Cardiac septum (tissue), 1 donor: ENCODE measurements around the gene GCK. TPM values are rescaled to one million over a fixed set of nuclear protein-coding genes. Genes with fewer than 3 reads are reported as not detected.

ENCODE experiments used
- DNase-seq: peaks from one replicate; pipeline ENCODE4 v3.0.0-alpha.2; 2020; ENCODE audit warnings: low spot score
- intact Hi-C: fragments of 100-400 bp; cut with DNase I; formaldehyde crosslinking; loops from one replicate; pipeline ENCODE4 v1.14.0; 2022
- total RNA-seq: library from RNA; stranded (reverse); fragmentation: NEBNext Ultra II Directional; extraction: Animal tissue kit (Norgen Biotek cat#: 25700); gene quantifications from one replicate; pipeline ENCODE4 v1.2.1, GENCODE V29; 2021
- donor health status: DM: no; HTN: no; CAD: no.

Gene GCK
- total RNA-seq, 1 donor from 2014 or later: 3.7 TPM

DNA sequence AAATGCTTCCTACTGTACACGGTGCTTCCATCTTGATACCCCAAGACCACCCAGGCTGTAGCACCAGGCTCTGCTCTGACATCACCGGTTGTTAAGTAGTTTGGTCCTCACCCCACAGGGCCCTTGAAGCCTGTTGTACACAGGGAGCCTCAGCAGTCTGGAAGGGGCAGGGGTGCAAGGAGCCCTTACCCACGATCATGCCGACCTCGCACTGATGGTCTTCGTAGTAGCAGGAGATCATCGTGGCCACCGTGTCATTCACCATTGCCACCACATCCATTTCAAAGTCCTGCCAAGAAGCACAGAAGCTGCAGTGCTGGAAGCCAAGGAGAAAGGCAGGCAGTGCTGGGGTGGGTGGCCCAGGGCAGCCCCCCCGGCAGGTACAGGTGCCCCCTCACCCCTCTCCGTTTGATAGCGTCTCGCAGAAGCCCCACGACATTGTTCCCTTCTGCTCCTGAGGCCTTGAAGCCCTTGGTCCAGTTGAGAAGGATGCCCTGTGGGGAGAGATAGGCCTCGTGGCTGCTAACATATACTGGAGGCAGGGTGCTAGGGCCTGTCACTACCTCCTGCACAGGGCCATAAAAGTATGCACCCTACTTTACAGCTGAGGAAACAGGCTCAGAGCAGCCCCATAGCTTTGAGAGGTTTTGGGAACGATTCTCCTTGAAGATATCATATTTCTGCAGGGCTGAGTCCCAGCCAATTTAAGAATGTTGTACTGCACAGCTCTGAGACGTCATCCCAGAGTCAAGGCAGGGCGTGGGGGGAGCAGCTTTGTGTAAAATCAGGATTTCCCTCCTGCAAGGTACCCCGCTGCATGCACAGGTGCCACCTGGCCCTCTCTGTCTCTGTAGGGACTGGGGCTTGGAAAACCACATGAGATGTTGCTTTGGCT is 39.4 kb downstream of the GCK start:
- peak; percentile 60 for DNase-seq
- intact Hi-C loops: no loop called here

DNA sequence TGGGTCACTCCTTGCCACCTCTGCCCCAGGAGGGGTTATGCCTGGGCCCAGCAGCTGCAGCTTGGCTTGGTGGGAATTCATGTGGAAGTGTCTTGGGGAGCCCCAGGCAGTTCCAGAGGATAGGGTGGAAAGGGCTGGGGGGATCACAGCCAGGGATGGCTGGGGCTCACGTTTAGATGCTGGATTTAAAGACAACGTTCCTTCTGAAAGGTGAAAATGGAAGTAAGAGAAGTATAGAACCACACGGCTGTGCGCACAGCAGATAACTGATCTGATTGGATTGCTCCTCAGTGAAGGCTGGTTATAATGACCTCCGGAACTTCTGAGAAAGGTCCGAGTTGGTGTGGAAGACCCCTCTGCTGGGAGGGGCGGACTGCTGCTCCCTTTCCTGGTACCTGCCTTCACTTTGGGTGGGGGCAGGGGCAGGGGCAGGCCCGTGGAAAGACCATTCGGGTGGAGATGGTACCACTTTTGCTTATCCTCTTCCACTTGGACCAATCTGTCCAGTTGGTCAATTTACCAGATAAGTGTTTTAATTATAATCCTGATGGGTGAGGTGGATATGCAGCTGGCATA is 40.2 kb downstream of the GCK start:
- intact Hi-C loops: no loop called here
- DNase-seq: peak; percentile 63

DNA sequence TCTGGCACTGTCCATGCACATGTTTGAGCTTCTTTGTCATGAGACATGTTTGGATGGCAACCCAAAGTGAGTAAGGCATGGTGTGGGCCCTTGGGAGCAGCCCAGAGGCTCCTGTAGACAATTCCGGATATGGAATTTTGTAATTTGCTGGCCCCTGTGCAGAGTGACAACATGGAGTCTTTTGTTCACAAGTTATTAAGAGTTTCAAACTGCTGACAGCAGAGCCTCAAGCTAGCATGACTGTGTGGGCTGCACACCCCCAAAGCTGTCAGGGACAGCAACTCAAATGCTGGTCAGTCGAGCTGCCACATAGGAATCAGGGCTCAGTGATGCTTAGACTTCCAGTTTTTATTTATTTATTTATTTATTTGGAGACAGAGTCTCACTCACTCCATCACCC is 41.1 kb downstream of the GCK start:
- intact Hi-C loops: no loop called here
- DNase-seq: no peak

DNA sequence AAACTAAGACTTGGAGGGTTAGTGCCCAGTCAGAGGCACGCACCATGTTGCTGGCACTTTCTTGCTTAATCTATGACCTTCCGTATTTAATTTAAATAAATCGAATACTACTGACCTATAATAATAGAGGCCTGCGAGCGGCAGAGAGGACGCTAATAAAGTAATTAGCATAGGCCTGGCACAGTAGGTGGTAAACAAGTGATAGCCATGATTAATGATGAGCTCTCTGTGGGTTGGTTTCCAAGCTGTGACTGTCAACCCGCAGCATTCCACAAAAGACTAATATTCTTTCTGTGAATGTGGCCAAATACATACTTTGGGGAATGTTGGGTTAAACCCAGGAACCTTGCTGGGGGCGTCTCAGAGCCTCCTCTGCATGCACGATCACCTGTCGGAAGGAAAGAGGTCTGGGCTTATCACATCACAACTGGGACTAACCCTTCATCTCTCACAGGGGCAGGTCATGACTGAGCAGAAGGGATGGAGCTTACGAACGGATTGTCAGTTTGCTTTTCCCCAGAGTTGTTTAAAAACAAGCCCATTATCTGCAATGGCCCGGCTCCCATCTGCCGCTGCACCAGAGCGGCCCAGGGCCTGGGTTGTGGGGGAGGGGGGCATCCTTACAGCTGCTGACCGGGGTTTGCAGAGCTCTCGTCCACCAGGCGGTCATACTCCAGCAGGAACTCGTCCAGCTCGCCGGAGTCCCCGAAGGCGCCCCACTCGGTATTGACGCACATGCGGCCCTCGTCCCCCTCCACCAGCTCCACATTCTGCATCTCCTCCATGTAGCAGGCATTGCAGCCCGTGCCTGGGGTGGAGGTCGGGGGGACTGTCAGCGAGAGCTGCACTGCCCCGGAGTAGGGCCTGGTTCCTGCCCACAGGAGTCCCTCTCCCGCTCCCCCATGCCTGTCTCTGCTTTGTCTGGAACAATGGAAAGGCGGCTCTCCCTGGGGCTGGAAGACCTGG is 41.9 kb downstream of the GCK start:
- intact Hi-C loops: no loop called here
- DNase-seq: peak; percentile 74

DNA sequence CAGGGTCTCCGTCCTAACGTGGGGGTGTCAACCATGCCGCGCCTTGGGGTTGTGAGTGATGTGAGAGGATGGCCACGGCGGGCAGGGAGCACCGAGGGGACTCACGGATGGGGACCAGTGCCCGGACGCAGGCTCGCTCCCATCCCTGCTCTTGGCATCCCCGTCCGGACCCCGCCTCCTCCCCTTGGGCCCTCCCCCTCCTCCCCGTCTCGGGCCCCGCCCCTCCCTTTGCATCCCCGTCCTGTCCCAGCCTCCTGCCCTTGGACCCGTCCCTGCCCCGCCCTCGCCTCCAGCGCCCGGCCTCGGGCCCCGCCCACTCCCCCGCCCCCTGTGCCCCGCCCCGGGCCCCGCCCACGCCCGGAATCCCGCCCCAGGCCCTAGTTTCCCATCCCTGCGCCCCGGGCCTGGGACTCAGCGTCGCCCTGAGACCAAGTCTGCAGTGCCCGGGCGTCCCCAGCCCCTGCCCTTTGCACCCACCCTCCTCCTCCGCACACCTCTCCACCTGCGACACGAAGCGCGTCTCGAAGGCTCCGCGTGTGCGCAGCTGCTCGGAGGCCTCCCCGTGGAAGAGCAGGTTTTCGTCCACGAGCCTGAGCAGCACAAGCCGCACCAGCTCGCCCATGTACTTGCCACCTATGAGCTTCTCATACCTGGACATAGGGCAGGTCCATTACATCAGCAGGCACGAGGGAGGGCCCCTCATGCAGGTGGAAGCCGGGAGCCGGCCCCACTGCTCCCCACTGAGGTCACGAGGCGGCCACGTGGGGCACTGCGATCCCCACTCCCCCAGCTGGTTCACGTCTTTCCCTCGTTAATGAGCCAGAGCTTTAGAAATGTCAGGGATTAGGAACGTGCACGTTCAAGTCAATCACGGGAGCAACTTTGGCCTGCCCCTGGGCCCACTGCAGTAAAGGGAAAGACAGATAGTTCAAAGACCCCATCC is 43.0 kb downstream of the GCK start:
- peak; percentile 92 for DNase-seq
- intact Hi-C loops: no loop called here

DNA sequence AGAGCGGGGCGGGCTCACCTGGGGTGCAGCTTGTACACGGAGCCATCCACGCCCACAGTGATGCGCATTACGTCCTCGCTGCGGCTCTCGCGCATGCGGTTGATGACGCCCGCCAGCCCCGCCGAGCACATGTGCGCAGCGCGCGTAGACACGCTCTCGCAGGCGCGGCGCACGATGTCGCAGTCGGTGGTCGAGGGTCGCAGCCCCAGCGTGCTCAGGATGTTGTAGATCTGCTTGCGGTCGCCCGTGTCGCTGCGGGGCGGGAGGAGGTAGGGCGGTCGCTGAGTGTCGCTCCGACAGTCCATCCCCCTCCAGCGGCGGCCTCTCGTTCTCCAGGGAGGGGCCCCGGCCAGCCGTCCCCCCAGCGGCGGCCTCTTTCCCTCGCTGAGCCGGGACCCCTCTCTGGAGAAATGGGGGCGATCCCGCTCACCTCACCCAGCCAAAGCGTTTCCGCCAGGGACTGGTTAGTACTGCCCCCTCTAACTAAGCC is 43.7 kb downstream of the GCK start:
- DNase-seq: peak; percentile 74
- intact Hi-C loops: no loop called here

DNA sequence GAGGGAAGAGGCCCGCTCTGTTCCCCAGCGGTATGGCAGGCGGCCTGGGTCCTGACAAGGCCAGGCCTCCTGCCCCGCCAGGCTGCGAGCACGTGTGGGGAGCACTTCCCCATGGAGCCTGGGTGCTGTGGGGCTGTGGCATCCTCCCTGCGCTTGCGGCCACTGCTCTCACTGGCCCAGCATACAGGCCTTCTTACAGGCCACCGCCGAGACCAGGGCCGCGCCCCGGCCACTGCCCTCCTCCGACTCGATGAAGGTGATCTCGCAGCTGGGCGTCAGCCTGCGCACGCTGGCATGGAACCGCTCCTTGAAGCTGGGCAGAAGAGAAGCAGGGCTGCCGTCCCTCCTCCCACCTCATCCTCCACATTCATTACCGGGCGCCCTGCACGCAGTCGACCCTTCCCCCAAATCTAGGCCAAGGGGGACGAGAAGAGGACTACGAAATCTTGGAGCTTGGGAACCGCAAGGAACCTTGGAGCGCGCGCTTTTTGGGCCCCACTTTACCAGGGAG is 44.2 kb downstream of the GCK start:
- DNase-seq: peak; percentile 63
- intact Hi-C loops: no loop called here

DNA sequence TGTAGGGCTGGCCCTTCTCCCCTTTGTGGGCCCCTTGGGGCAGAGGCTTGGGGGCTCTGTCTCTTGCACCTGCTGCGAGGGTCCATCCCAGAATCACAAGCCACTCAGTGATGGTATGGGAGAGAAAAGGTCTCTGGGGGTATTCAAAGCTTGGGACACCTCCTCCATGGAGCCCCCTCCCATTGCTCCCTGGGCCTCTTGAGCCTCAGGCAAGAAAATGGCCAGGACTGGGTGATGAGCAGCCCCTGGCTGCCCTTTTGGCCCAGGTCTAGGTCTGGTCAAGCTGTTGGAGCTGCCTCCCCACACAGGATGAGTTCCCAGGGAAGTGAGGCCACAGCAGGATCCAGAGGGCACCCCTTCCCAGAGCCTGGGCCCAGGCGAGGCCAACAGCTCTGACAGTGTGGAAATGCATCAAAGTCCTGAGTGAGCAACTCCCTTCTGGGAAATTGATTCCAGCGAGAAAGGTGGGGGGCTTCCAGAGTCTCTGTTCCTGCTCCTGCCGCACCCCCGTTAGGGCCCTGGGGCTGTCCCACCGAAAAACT is 44.7 kb downstream of the GCK start:
- intact Hi-C loops: no loop called here
- DNase-seq: peak; percentile 20

DNA sequence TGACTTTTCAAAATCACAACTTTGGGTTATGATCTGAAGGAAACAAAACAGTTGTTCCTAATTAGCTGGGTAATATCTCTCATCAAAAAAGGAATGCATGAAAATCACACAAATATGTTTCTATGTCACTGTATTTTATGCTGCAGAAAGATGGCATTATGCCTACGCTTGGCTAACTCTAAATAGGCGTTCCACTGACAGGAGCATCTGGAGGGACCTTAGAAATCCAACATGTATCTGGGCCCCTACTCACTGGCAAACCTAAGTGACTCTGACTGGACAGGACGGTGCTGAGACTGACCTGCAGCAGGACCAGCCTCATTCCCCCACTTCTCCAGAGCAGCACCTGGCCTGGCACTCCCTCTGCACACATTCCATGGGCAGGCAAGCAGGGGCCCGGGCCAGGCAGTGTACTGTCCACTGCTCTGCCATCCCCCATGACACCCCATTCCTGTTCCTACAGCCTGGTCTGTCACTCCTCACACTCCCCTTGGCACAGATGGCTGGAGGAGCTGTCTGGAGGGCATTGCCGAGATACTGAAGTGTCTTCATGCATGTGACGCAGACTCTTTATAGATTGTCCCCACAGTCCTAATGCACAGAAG is 45.5 kb downstream of the GCK start:
- intact Hi-C loops: no loop called here
- DNase-seq: peak; percentile 49

DNA sequence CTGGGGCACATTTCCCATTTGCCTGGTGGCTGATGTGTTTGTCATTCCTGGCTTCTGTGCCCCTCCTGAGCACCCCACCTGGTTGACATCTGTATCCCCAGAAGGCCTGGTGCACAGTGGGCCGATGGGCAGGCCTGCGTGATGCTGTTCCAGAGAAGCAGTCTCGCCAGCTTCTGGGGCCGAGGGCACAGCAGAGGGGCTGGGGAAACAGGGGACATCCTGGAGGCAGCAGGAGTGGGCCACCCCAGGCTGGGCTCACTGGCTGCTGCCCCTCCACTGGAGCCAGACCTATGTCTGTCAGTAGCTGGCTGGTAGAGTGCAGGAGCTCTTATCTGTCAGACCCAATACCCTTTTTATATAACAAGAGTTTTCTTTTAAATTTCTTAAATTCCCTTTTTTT is 47.2 kb downstream of the GCK start:
- intact Hi-C loops: no loop called here
- DNase-seq: no peak

DNA sequence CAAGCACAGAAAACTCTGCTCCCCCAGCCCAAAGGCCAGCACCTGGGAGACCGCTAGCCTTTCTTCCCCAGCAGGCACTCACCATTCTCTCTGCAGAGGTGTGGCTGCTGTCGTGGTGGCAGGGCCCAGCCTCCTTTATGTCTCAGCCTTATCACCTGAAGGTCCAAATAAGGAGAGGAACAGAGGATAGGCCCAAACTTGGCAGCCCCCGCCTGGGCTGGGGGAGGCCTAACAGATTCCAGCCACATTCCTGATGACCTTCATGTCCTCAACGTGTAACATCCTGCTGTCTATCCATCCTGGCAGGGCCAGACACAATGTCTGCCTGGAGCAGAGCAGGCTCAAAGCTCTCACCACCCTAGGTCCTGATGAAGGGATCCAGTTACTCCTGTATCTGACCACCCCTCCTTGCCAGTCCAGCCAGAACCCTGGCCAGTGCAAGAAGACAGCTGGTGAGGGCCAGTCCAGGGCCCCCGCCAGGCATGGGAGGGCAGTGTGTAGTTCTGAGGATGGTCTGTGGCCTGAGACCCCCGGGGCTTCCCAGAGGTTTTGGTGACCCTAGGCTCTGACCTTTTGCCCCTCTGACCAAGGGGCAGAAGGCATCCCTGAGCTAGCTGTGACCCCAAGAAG is 47.9 kb downstream of the GCK start, which contains the start of gene MYL7:
Gene MYL7, minus strand, starts transcription at position 112 of the 630 bp plus-strand sequence. Its CDS starts 27 bp downstream, at position 85.
- intact Hi-C loops: no loop called here
- no peak for DNase-seq

DNA sequence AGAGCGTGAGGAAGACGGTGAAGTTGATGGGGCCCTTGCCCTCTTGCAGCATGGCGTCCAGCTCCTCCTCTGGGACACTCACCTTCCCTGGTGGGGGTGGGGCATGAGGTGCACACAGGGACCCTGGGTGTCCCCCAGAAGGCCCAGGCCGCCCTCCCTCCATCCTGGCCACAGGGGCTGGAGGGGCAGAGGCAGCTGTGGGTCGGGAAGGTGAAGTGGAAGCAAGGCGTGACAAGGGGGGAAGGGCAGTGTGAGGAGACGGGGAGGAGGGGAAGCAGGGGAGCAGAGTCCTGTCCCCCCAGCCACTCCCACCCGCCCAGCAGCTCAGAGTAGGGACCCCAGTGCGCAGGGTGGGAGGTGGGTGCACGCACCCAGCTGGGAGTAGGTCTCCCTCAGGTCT is 48.9 kb downstream of the GCK start:
- DNase-seq: no peak
- intact Hi-C loops: no loop called here

DNA sequence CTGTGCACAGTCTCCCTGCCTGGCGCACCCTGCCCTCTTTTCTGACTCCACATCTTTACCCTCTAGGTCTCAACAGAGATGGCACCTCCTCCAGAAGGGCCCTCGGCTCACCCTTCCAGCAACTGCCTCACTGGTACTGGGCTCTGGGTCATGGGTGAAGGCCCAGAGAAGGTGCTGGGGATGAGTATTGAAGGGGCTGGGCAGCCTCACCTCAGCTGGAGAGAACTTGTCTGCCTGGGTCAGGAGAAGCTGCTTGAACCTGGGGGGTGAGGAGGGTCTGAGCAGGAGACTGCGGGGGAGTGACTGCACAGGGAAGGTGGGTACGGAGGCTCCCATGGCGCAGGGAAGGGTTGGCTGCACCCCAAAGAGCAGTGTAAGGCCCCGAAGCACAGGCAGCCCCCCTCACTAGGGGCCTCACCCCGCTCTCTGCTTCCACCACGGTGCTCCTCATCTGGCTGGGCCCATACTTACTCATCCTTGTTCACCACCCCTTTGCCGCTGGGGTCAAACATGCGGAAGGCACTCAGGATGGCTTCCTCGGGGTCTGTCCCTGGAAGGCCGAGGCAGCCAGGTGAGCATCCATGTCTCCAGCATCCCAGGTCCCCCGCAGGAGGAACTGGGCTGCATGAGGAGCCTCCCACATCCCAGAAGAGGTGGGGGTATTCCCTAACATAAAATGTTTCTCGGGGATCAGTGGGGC is 49.8 kb downstream of the GCK start:
- intact Hi-C loops: loop anchor here (10.0 kb wide), 1 partner anchor 185 kb away; the partner anchor contains the start of gene CAMK2B
- no peak for DNase-seq

DNA sequence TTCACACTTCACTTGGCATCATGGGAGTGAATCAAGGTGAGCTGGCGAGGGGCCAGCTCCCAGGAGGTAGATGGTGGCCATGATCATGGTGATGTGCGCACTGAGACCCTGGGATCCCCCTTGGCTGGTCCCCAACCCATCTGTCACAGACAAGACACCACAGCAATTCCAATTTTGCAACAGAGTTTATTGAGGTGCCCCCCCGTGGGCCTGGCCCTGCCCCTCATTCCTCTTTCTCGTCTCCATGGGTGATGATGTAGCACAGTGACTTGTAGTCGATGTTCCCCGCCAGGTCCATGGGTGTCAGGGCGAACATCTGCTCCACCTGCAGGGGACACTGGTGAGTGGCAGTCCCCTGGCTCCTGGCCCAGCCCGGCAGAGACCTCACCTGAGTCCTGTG is 50.5 kb downstream of the GCK start:
- intact Hi-C loops: loop anchor here (10.0 kb wide), 1 partner anchor 186 kb away; the partner anchor contains the start of gene CAMK2B
- no peak for DNase-seq

DNA sequence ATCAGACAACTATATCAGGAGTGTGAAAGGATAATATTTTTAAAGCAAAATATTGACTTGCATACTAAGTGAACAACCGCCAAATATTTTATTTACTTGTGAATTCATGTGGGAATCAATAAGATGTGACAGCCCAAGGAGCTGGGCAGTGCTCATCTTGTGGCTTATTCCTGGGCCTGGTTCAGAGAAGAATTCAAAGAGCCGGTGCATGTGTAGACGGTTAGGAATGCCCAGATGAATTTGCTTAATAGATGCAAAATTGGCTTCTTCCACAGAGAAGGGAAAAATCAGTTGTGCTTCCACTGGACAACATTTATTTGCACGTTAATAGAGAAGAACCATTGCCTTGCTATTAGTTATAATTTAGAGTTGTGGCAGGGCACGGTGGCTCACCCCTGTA is 52.5 kb downstream of the GCK start:
- DNase-seq: no peak
- intact Hi-C loops: loop anchor here (10.0 kb wide), 1 partner anchor 188 kb away; the partner anchor contains the start of gene CAMK2B

DNA sequence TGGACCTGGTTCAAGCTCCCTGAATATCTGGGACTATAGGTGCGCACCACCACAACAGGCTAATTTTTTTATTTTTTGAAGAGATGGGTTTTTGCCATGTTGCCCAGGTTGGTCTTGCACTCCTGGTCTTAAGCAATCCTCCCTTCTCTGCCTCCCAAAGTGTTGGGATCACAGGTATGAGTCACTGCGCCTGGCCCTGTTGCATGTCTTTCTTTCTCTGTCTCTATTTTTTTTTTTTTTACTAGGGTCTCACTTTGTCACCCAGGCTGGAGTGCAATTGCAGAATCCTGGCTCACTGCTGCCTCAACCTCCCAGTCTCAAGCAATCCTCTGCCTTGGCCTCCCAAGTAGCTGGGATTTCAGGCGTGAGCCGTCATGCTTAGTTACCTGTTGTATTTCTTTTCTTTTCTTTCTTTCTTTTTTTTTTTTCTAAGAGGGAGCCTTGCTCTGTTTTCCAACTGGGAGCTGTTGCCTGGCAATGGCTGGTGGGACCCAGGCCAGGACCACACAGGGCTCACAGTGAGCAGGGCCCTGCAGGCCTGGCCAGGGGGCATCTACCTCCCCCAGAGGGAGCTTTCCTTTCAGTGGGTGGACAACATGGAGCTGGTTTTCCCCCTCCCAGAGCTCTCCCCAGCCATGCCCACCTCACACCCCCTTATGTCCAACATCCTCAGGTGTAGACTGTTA is 54.2 kb downstream of the GCK start:
- DNase-seq: no peak
- intact Hi-C loops: loop anchor here (5.0 to 10.0 kb wide), 2 partner anchors 62 to 190 kb away; partner anchors contain the start of gene CAMK2B
